ENCODE measurements around the gene COA5. TPM values are rescaled to one million over a fixed set of nuclear protein-coding genes. Genes with fewer than 3 reads are reported as not detected.
A peak's percentile ranks its signal among the peaks of the same experiment; 100 is the strongest.

COA5 gene
- total RNA-seq, 2 donors from 2014 or later: 19.8 to 22.3 TPM

GRCh38 chr2:98576666-98577312, 31.5 kb downstream of the COA5 start:
- H3K4me1 ChIP-seq: no peaks in the 10 kb centered on the region
- no peaks in the 10 kb centered on the region for H3K27me3 ChIP-seq
- H3K36me3 ChIP-seq: peaks cover 28% of the 10 kb centered on the region
- H3K9me3 ChIP-seq: no peaks in the 10 kb centered on the region
- peak; percentile 38 for DNase-seq (ENCODE audit: low spot score)
- H3K4me3 ChIP-seq: no peak overlapping the region
- no peak overlapping the region for H3K27ac ChIP-seq
- no peak for TF ChIP-seq CTCF (IDR thresholded peaks at IDR 0.05)

- no peaks in the 10 kb centered on the region for H3K27me3 ChIP-seq
- no peak overlapping the region for H3K4me3 ChIP-seq
- H3K4me1 ChIP-seq: no peaks in the 10 kb centered on the region
- H3K36me3 ChIP-seq: peaks cover 27% of the 10 kb centered on the region
- H3K27ac ChIP-seq: no peak overlapping the region
- H3K9me3 ChIP-seq: no peaks in the 10 kb centered on the region
- TF ChIP-seq CTCF (IDR thresholded peaks at IDR 0.05): no peak
- DNase-seq (ENCODE audit: low spot score): no peak
Measured at GRCh38 chr2:98573426-98573825, 34.9 kb downstream of the COA5 start.

GRCh38 chr2:98572676-98573075, 35.6 kb downstream of the COA5 start:
- H3K9me3 ChIP-seq: no peaks in the 10 kb centered on the region
- no peak overlapping the region for H3K4me3 ChIP-seq
- no peak overlapping the region for H3K27ac ChIP-seq
- no peaks in the 10 kb centered on the region for H3K27me3 ChIP-seq
- peaks cover 25% of the 10 kb centered on the region for H3K36me3 ChIP-seq
- no peak for TF ChIP-seq CTCF (IDR thresholded peaks at IDR 0.05)
- H3K4me1 ChIP-seq: no peaks in the 10 kb centered on the region
- no peak for DNase-seq (ENCODE audit: low spot score)

DNA sequence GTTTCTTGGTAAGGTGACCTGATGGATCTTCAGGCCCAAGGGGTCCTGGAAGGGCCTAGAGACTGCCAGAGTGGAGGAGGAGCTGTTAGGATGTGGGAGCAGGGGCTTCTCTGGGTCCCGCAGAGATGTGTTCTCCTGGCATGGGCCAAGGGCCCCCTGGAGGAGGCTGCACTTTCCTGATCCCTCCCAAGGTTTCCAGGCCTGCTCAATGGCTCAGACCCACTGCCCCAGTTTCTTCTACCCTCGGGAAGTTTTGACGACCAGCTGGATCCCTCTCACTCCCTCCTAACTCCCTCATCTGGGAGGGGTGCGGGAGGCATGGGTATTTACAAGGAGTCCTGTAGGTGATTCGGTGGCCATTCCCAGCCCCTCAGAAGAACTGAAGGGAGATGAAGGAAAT, 36.1 kb downstream of the COA5 start:
- H3K9me3 ChIP-seq: no peaks in the 10 kb centered on the region

DNA sequence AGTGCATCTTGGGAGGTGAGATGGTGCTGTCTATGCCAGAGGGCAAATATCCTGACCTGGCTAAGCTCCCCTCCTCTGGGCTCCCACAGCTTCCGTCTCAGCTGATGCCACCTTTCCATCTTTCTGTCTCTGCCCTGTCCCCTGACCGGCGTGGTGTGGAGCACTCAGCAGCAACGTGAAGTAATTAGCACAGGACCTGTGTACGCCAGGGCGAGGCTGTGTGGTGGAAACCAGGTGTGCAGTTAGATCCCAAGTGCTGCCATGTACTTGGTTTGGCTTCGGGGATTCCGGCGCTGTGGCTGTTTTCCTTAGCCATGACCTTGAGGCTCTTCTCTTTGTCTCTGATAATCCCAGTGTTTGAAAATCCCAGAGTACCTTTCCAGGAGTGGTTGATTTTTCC, 36.5 kb downstream of the COA5 start:
- Histone ChIP-seq H3K27me3 (no peaks in the 10 kb centered on the region), H3K4me3 (no peak overlapping the region), H3K4me1 (no peaks in the 10 kb centered on the region), H3K36me3 (peaks cover 28% of the 10 kb centered on the region), H3K27ac (no peak overlapping the region), H3K9me3 (no peaks in the 10 kb centered on the region)
- TF ChIP-seq CTCF (IDR thresholded peaks at IDR 0.05): no peak
- DNase-seq (ENCODE audit: low spot score): no peak

More for the DNA sequence above, 36.1 kb downstream of the COA5 start:
- TF ChIP-seq CTCF (IDR thresholded peaks at IDR 0.05): no peak
- Histone ChIP-seq H3K4me3 (no peak overlapping the region), H3K4me1 (no peaks in the 10 kb centered on the region), H3K36me3 (peaks cover 26% of the 10 kb centered on the region), H3K27ac (no peak overlapping the region), H3K27me3 (no peaks in the 10 kb centered on the region)
- no peak for DNase-seq (ENCODE audit: low spot score)

GRCh38 chr2:98571121-98571701, 37.1 kb downstream of the COA5 start:
- Histone ChIP-seq H3K4me3 (no peak overlapping the region), H3K27me3 (no peaks in the 10 kb centered on the region), H3K36me3 (peaks cover 34% of the 10 kb centered on the region), H3K9me3 (no peaks in the 10 kb centered on the region), H3K27ac (no peak overlapping the region), H3K4me1 (no peaks in the 10 kb centered on the region)
- no peak for TF ChIP-seq CTCF (IDR thresholded peaks at IDR 0.05)
- DNase-seq (ENCODE audit: low spot score): no peak
